ENCODE results near the gene CRYBB2.
"Not testable (repeated sequence)": the region's sequence is repeated elsewhere in the genome, so short reads cannot be mapped to it uniquely, and the experiment has no call there.

Gene CRYBB2

GRCh38 chr22:25219211-25219689 is at the start of gene CRYBB2:
CRYBB2 (plus strand) TSS chr22:25219639; CDS start chr22:25221430, 1,791 bp downstream.
- Histone ChIP-seq H3K9ac (ENCODE audit: low read length) (no peak within 1 kb of the TSS), H3K36me3 (ENCODE audit: control insufficient read depth, insufficient read depth, low read length) (no peaks in the 10 kb centered on the region), H3K9me3 (ENCODE audit: control insufficient read depth, low read length) (no peaks in the 10 kb centered on the region), H3K4me3 (ENCODE audit: low read length) (no peak within 1 kb of the TSS), H3K4me1 (ENCODE audit: control insufficient read depth, insufficient read depth, low read length) (no peaks in the 10 kb centered on the region), H3K27me3 (ENCODE audit: control insufficient read depth, insufficient read depth, low read length) (peaks cover 3% of the 10 kb centered on the region)

GRCh38 chr22:25170426-25170980 is 48.9 kb upstream of the CRYBB2 start:
- Histone ChIP-seq H3K27me3 (ENCODE audit: control insufficient read depth, insufficient read depth, low read length) (no peaks in the 10 kb centered on the region), H3K36me3 (ENCODE audit: control insufficient read depth, insufficient read depth, low read length) (peaks cover 8% of the 10 kb centered on the region), H3K9me3 (ENCODE audit: control insufficient read depth, low read length) (no peaks in the 10 kb centered on the region), H3K9ac (ENCODE audit: low read length) (no peak overlapping the region), H3K4me1 (ENCODE audit: control insufficient read depth, insufficient read depth, low read length) (peaks cover 11% of the 10 kb centered on the region), H3K4me3 (ENCODE audit: low read length) (no peak overlapping the region)

- Histone ChIP-seq H3K4me1 (ENCODE audit: control insufficient read depth, insufficient read depth, low read length) (peaks cover under 1% of the 10 kb centered on the region), H3K4me3 (ENCODE audit: low read length) (no peak overlapping the region), H3K9ac (ENCODE audit: low read length) (no peak overlapping the region), H3K27me3 (ENCODE audit: control insufficient read depth, insufficient read depth, low read length) (no peaks in the 10 kb centered on the region), H3K9me3 (ENCODE audit: control insufficient read depth, low read length) (no peaks in the 10 kb centered on the region), H3K36me3 (ENCODE audit: control insufficient read depth, insufficient read depth, low read length) (peaks cover 8% of the 10 kb centered on the region)
These were observed 47.3 kb upstream of the CRYBB2 start for GRCh38 chr22:25172153-25172552.

- Histone ChIP-seq H3K4me3 (ENCODE audit: low read length) (no peak overlapping the region), H3K27me3 (ENCODE audit: control insufficient read depth, insufficient read depth, low read length) (no peaks in the 10 kb centered on the region), H3K36me3 (ENCODE audit: control insufficient read depth, insufficient read depth, low read length) (peaks cover 8% of the 10 kb centered on the region), H3K9me3 (ENCODE audit: control insufficient read depth, low read length) (no peaks in the 10 kb centered on the region), H3K4me1 (ENCODE audit: control insufficient read depth, insufficient read depth, low read length) (no peaks in the 10 kb centered on the region), H3K9ac (ENCODE audit: low read length) (no peak overlapping the region)
These were observed 45.1 kb upstream of the CRYBB2 start for GRCh38 chr22:25174156-25174887.

- H3K27me3 ChIP-seq (ENCODE audit: control insufficient read depth, insufficient read depth, low read length), result no peaks in the 10 kb centered on the region
- no peak overlapping the region for H3K9ac ChIP-seq (ENCODE audit: low read length)
- peaks cover 8% of the 10 kb centered on the region for H3K36me3 ChIP-seq (ENCODE audit: control insufficient read depth, insufficient read depth, low read length)
These were observed 44.5 kb upstream of the CRYBB2 start for GRCh38 chr22:25174888-25175411.

GRCh38 chr22:25176175-25176574 is 43.3 kb upstream of the CRYBB2 start:
- Histone ChIP-seq H3K4me1 (ENCODE audit: control insufficient read depth, insufficient read depth, low read length) (no peaks in the 10 kb centered on the region), H3K27me3 (ENCODE audit: control insufficient read depth, insufficient read depth, low read length) (no peaks in the 10 kb centered on the region), H3K36me3 (ENCODE audit: control insufficient read depth, insufficient read depth, low read length) (peaks cover 8% of the 10 kb centered on the region), H3K9me3 (ENCODE audit: control insufficient read depth, low read length) (no peaks in the 10 kb centered on the region), H3K4me3 (ENCODE audit: low read length) (no peak overlapping the region), H3K9ac (ENCODE audit: low read length) (no peak overlapping the region)

More at GRCh38 chr22:25174888-25175411, 44.5 kb upstream of the CRYBB2 start:
- no peaks in the 10 kb centered on the region for H3K4me1 ChIP-seq (ENCODE audit: control insufficient read depth, insufficient read depth, low read length)
- no peaks in the 10 kb centered on the region for H3K9me3 ChIP-seq (ENCODE audit: control insufficient read depth, low read length)
- no peak overlapping the region for H3K4me3 ChIP-seq (ENCODE audit: low read length)

- peaks cover 8% of the 10 kb centered on the region for H3K36me3 ChIP-seq (ENCODE audit: control insufficient read depth, insufficient read depth, low read length)
- H3K4me1 ChIP-seq (ENCODE audit: control insufficient read depth, insufficient read depth, low read length), result no peaks in the 10 kb centered on the region
- H3K9ac ChIP-seq (ENCODE audit: low read length), result no peak overlapping the region
- no peak overlapping the region for H3K4me3 ChIP-seq (ENCODE audit: low read length)
- no peaks in the 10 kb centered on the region for H3K27me3 ChIP-seq (ENCODE audit: control insufficient read depth, insufficient read depth, low read length)
- no peaks in the 10 kb centered on the region for H3K9me3 ChIP-seq (ENCODE audit: control insufficient read depth, low read length)
These were observed 42.6 kb upstream of the CRYBB2 start for GRCh38 chr22:25176799-25177198.

GRCh38 chr22:25177226-25177625 is 42.2 kb upstream of the CRYBB2 start:
- Histone ChIP-seq H3K9ac (ENCODE audit: low read length) (no peak overlapping the region), H3K9me3 (ENCODE audit: control insufficient read depth, low read length) (no peaks in the 10 kb centered on the region), H3K36me3 (ENCODE audit: control insufficient read depth, insufficient read depth, low read length) (peaks cover 8% of the 10 kb centered on the region), H3K4me3 (ENCODE audit: low read length) (no peak overlapping the region), H3K4me1 (ENCODE audit: control insufficient read depth, insufficient read depth, low read length) (no peaks in the 10 kb centered on the region), H3K27me3 (ENCODE audit: control insufficient read depth, insufficient read depth, low read length) (no peaks in the 10 kb centered on the region)

- H3K9ac ChIP-seq (ENCODE audit: low read length), result no peak overlapping the region
- H3K9me3 ChIP-seq (ENCODE audit: control insufficient read depth, low read length), result no peaks in the 10 kb centered on the region
- H3K4me1 ChIP-seq (ENCODE audit: control insufficient read depth, insufficient read depth, low read length), result no peaks in the 10 kb centered on the region
- no peaks in the 10 kb centered on the region for H3K27me3 ChIP-seq (ENCODE audit: control insufficient read depth, insufficient read depth, low read length)
- peaks cover 8% of the 10 kb centered on the region for H3K36me3 ChIP-seq (ENCODE audit: control insufficient read depth, insufficient read depth, low read length)
- no peak overlapping the region for H3K4me3 ChIP-seq (ENCODE audit: low read length)
These were observed 41.5 kb upstream of the CRYBB2 start for GRCh38 chr22:25177895-25178294.

- H3K9ac ChIP-seq (ENCODE audit: low read length); H3K4me1 ChIP-seq (ENCODE audit: control insufficient read depth, insufficient read depth, low read length); H3K36me3 ChIP-seq (ENCODE audit: control insufficient read depth, insufficient read depth, low read length); H3K4me3 ChIP-seq (ENCODE audit: low read length); H3K27me3 ChIP-seq (ENCODE audit: control insufficient read depth, insufficient read depth, low read length); H3K9me3 ChIP-seq (ENCODE audit: control insufficient read depth, low read length): not testable (repeated sequence)
These were observed 41.1 kb upstream of the CRYBB2 start for GRCh38 chr22:25178348-25178747.

GRCh38 chr22:25178869-25179631 is 40.4 kb upstream of the CRYBB2 start:
- not testable (repeated sequence) for H3K9ac ChIP-seq (ENCODE audit: low read length); H3K4me1 ChIP-seq (ENCODE audit: control insufficient read depth, insufficient read depth, low read length); H3K27me3 ChIP-seq (ENCODE audit: control insufficient read depth, insufficient read depth, low read length); H3K4me3 ChIP-seq (ENCODE audit: low read length); H3K36me3 ChIP-seq (ENCODE audit: control insufficient read depth, insufficient read depth, low read length); H3K9me3 ChIP-seq (ENCODE audit: control insufficient read depth, low read length)

All from mucosa of stomach (tissue), 1 donor.